Measurements from ENCODE around the gene TMEM184B.

GRCh38 chr22:38190581-38190980 is 82.2 kb downstream of the TMEM184B start:
- TF ChIP-seq, protein P1, sequence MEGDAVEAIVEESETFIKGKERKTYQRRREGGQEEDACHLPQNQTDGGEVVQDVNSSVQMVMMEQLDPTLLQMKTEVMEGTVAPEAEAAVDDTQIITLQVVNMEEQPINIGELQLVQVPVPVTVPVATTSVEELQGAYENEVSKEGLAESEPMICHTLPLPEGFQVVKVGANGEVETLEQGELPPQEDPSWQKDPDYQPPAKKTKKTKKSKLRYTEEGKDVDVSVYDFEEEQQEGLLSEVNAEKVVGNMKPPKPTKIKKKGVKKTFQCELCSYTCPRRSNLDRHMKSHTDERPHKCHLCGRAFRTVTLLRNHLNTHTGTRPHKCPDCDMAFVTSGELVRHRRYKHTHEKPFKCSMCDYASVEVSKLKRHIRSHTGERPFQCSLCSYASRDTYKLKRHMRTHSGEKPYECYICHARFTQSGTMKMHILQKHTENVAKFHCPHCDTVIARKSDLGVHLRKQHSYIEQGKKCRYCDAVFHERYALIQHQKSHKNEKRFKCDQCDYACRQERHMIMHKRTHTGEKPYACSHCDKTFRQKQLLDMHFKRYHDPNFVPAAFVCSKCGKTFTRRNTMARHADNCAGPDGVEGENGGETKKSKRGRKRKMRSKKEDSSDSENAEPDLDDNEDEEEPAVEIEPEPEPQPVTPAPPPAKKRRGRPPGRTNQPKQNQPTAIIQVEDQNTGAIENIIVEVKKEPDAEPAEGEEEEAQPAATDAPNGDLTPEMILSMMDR (IDR thresholded peaks at IDR 0.05): no peak
- TF ChIP-seq POLR2A (IDR thresholded peaks at IDR 0.05): no peak

Data from stomach (tissue), 4 donors.